H9 (cell line): ENCODE measurements around the gene HAUS2. TPM values are rescaled to one million over a fixed set of nuclear protein-coding genes. Genes with fewer than 3 reads are reported as not detected.

Experiments used
- DNase-seq: peaks from one replicate; pipeline ENCODE4 v3.0.0-alpha.2; 2017
- H2AFZ ChIP-seq: one replicate; pipeline ENCODE4 v1.6.1; 2013; ENCODE audit warnings: mild to moderate bottlenecking, low read length, control low read depth, moderate library complexity
- H2AK5ac ChIP-seq: 2 replicates; pipeline ENCODE4 v1.6.1; 2013; ENCODE audit warnings: low read length, control low read depth, mixed read lengths; ENCODE audit not compliant: insufficient read length
- H2BK120ac ChIP-seq: one replicate; pipeline ENCODE4 v1.6.1; 2013; ENCODE audit warnings: low read depth, mild to moderate bottlenecking, low read length, control low read depth, inconsistent platforms; ENCODE audit not compliant: poor library complexity, severe bottlenecking
- H2BK12ac ChIP-seq: 2 replicates; pipeline ENCODE4 v1.6.1; 2013; ENCODE audit warnings: low read length, control low read depth, mixed read lengths, low read depth; ENCODE audit not compliant: insufficient read length
- H2BK15ac ChIP-seq: 2 replicates; pipeline ENCODE4 v1.6.1; 2013; ENCODE audit warnings: low read depth, low read length, control low read depth
- H2BK20ac ChIP-seq: one replicate; pipeline ENCODE4 v1.6.1; 2013; ENCODE audit warnings: low read depth, mild to moderate bottlenecking, low read length, control low read depth, inconsistent platforms; ENCODE audit not compliant: poor library complexity, severe bottlenecking
- H2BK5ac ChIP-seq: 2 replicates; pipeline ENCODE4 v1.6.1; 2013; ENCODE audit warnings: low read length, control low read depth, mixed read lengths; ENCODE audit not compliant: insufficient read length
- H3K14ac ChIP-seq: 2 replicates; pipeline ENCODE4 v1.6.1; 2013; ENCODE audit warnings: low read length, control low read depth; ENCODE audit not compliant: insufficient read depth
- H3K18ac ChIP-seq: 2 replicates; pipeline ENCODE4 v1.6.1; 2013; ENCODE audit warnings: low read depth, mild to moderate bottlenecking, mixed read lengths, low read length, control low read depth; ENCODE audit not compliant: insufficient read length
- H3K23ac ChIP-seq: 2 replicates; pipeline ENCODE4 v1.6.1; 2013; ENCODE audit warnings: low read length, control low read depth, mixed read lengths, low read depth; ENCODE audit not compliant: insufficient read length
- H3K23me2 ChIP-seq: 2 replicates; pipeline ENCODE4 v1.6.1; 2013; ENCODE audit warnings: low read depth, mild to moderate bottlenecking, mixed read lengths, low read length, control low read depth; ENCODE audit not compliant: insufficient read length, poor library complexity, severe bottlenecking
- H3K27ac ChIP-seq: 2 replicates; pipeline ENCODE4 v1.5.1; 2013; ENCODE audit warnings: low read length, control low read depth, mixed read lengths, low read depth; ENCODE audit not compliant: insufficient read length
- H3K27me3 ChIP-seq: 2 replicates; pipeline ENCODE4 v1.6.1; 2013; ENCODE audit warnings: low read length, control low read depth, inconsistent platforms; ENCODE audit not compliant: insufficient read depth
- H3K4ac ChIP-seq: 2 replicates; pipeline ENCODE4 v1.6.1; 2013; ENCODE audit warnings: low read depth, mild to moderate bottlenecking, control low read depth, inconsistent platforms, low read length, moderate library complexity
- H3K4me1 ChIP-seq: 2 replicates; pipeline ENCODE4 v1.6.1; 2013; ENCODE audit warnings: low read length, control low read depth, inconsistent platforms; ENCODE audit not compliant: insufficient read depth
- H3K4me2 ChIP-seq: 2 replicates; pipeline ENCODE4 v1.6.1; 2013; ENCODE audit warnings: low read length, control low read depth, mixed read lengths; ENCODE audit not compliant: insufficient read length, insufficient read depth
- H3K56ac ChIP-seq: 2 replicates; pipeline ENCODE4 v1.6.1; 2013; ENCODE audit warnings: low read depth, mild to moderate bottlenecking, mixed read lengths, low read length, control low read depth; ENCODE audit not compliant: insufficient read length
- H3K79me1 ChIP-seq: 2 replicates; pipeline ENCODE4 v1.6.1; 2013; ENCODE audit warnings: low read depth, mild to moderate bottlenecking, moderate library complexity, low read length, control low read depth, inconsistent platforms; ENCODE audit not compliant: insufficient read depth, poor library complexity, severe bottlenecking
- H3K79me2 ChIP-seq: 2 replicates; pipeline ENCODE4 v1.6.1; 2013; ENCODE audit warnings: low read length, control low read depth, inconsistent platforms; ENCODE audit not compliant: insufficient read depth
- H3K9ac ChIP-seq: 2 replicates; pipeline ENCODE4 v1.6.1; 2013; ENCODE audit warnings: low read length, control low read depth, mixed read lengths; ENCODE audit not compliant: insufficient read length; ENCODE audit errors: extremely low read depth
- H3K9me3 ChIP-seq: one replicate; pipeline ENCODE4 v1.6.1; 2013; ENCODE audit warnings: low read depth, low read length, inconsistent platforms; ENCODE audit not compliant: control insufficient read depth
- H3T11ph ChIP-seq: one replicate; pipeline ENCODE4 v1.6.1; 2013; ENCODE audit warnings: mild to moderate bottlenecking, low read length, control low read depth, inconsistent platforms
- H4K20me1 ChIP-seq: one replicate; pipeline ENCODE4 v1.6.1; 2013; ENCODE audit not compliant: control insufficient read depth, insufficient read length, insufficient read depth
- H4K5ac ChIP-seq: 2 replicates; pipeline ENCODE4 v1.6.1; 2013; ENCODE audit warnings: low read depth, mild to moderate bottlenecking, mixed read lengths, low read length, control low read depth; ENCODE audit not compliant: insufficient read length
- H4K8ac ChIP-seq: replicated peaks from 2 replicates; pipeline ENCODE4 v1.6.1; 2013; ENCODE audit warnings: low read length, control low read depth, mixed read lengths, low read depth; ENCODE audit not compliant: insufficient read length
- H4K91ac ChIP-seq: 2 replicates; pipeline ENCODE4 v1.6.1; 2013; ENCODE audit warnings: low read depth, mild to moderate bottlenecking, moderate library complexity, mixed read lengths, low read length, control low read depth; ENCODE audit not compliant: insufficient read length
- H3K27ac Mint-ChIP-seq, 3 experiments: 2 replicates in 2 of 3; 3 replicates in 1 of 3; pipeline ENCODE4 v1.8.0; 2020 to 2021; ENCODE audit warnings: mixed read lengths in 3 of 3, mild to moderate bottlenecking in 1 of 3, moderate library complexity in 1 of 3
- H3K27me3 Mint-ChIP-seq: 2 replicates; pipeline ENCODE4 v1.8.0; 2021; ENCODE audit warnings: low read depth, mild to moderate bottlenecking, moderate library complexity, mixed read lengths
- H3K36me3 Mint-ChIP-seq, 3 experiments: 2 replicates in 2 of 3; 3 replicates in 1 of 3; pipeline ENCODE4 v1.8.0; 2020 to 2021; ENCODE audit warnings: low read depth in 3 of 3, mixed read lengths in 3 of 3; ENCODE audit not compliant: insufficient read depth in 1 of 3
- H3K4me1 Mint-ChIP-seq, 2 experiments: 2 replicates each; pipeline ENCODE4 v1.8.0; 2020; ENCODE audit warnings: mixed read lengths in 2 of 2
- H3K4me3 Mint-ChIP-seq, 2 experiments: 2 replicates in 1 of 2; 3 replicates in 1 of 2; pipeline ENCODE4 v1.8.0; 2020 to 2021; ENCODE audit warnings: mild to moderate bottlenecking in 2 of 2, mixed read lengths in 2 of 2, moderate library complexity in 1 of 2
- H3K9me3 Mint-ChIP-seq, 2 experiments: 2 replicates in 1 of 2; 3 replicates in 1 of 2; pipeline ENCODE4 v1.8.0; 2020; ENCODE audit warnings: mild to moderate bottlenecking in 2 of 2, mixed read lengths in 2 of 2, moderate library complexity in 1 of 2
- CTCF ChIP-seq: fragments of 200-600 bp; sonication (generic); conservative IDR thresholded peaks from 3 replicates; pipeline ENCODE4 v1.8.0; 2021; ENCODE audit warnings: antibody characterized with exemption, mild to moderate bottlenecking
- WGBS: extraction: QIAGEN DNeasy Blood & Tissue Kit; methylation state at CpG from one replicate; pipeline ENCODE4 v1.1.7; 2013; ENCODE audit warnings: missing lambda C conversion rate, low lambda C conversion rate, mixed read lengths; ENCODE audit not compliant: insufficient read length; ENCODE audit errors: extremely low coverage; 5-methylcytosine and 5-hydroxymethylcytosine counted together
- long read RNA-seq: library from polyadenylated mRNA; unstranded; transcript quantifications from one replicate; pipeline ENCODE4 v2.0.0, GENCODE V29; 2020
- total RNA-seq: library from RNA; stranded (reverse); gene quantifications from 2 replicates; pipeline ENCODE4 v1.2.1, GENCODE V29; 2021

HAUS2 gene
- 42.5 and 42.8 TPM in 2 replicates for total RNA-seq
- long read RNA-seq, transcript HAUS2-201 (6 exons, 3,949 nt): major isoform, 29 of 56 reads
- long read RNA-seq, transcript HAUS2-205 (7 exons, 626 nt): minor isoform, 7 of 56 reads
- long read RNA-seq, partial matches to known transcripts: 2 of 56 reads
- long read RNA-seq, other reads (novel, unspliced or antisense): 8 of 56 reads

- peak within 1 kb of the TSS; percentile 90 to 99 (median 98) for H3K27ac Mint-ChIP-seq
- Histone ChIP-seq H3K23me2 (peaks cover 5% of the 10 kb centered on the region), H3K9ac (peak within 1 kb of the TSS; percentile 89), H3K27me3 (no peaks in the 10 kb centered on the region), H4K20me1 (no peaks in the 10 kb centered on the region), H2AK5ac (no peak within 1 kb of the TSS), H4K91ac (no peak within 1 kb of the TSS), H3K14ac (peak within 1 kb of the TSS; percentile 98; the same call in 1 of the 2 replicates), H3K79me1 (no peaks in the 10 kb centered on the region), H3T11ph (no peak within 1 kb of the TSS), H2BK5ac (peak within 1 kb of the TSS; percentile 24), H4K8ac (no peak within 1 kb of the TSS), H3K4me2 (peak within 1 kb of the TSS; percentile 95), H3K79me2 (peaks cover 5% of the 10 kb centered on the region; the same call in 1 of the 2 replicates), H2BK120ac (no peak within 1 kb of the TSS), H2BK20ac (no peak within 1 kb of the TSS), H3K23ac (no peak within 1 kb of the TSS), H4K5ac (peak within 1 kb of the TSS; percentile 65), H2AFZ (peak within 1 kb of the TSS; percentile 11), H3K9me3 (no peaks in the 10 kb centered on the region), H3K27ac (no peak within 1 kb of the TSS), H3K4me1 (no peaks in the 10 kb centered on the region), H3K4ac (no peak within 1 kb of the TSS), H3K56ac (no peak within 1 kb of the TSS), H2BK12ac (no peak within 1 kb of the TSS), H3K18ac (peak within 1 kb of the TSS; percentile 82), H2BK15ac (no peak within 1 kb of the TSS)
- no peak for TF ChIP-seq CTCF
- H3K4me3 Mint-ChIP-seq: peak within 1 kb of the TSS; percentile 90 to 97
- WGBS: no CpG with 5 or more reads among the region's 71 CpGs
- H3K27me3 Mint-ChIP-seq: no peaks in the 10 kb centered on the region; the same call in 1 of the 2 replicates
- DNase-seq: peak; percentile 92
- H3K9me3 Mint-ChIP-seq: no peaks in the 10 kb centered on the region
- H3K36me3 Mint-ChIP-seq: peaks cover 0 to 17% (median 4%) of the 10 kb centered on the region in 3 experiments; a peak in 5 of 7 replicates
- H3K4me1 Mint-ChIP-seq: peaks cover 15 to 16% of the 10 kb centered on the region in 2 experiments
These were observed at the start of gene HAUS2, which contains the start of gene LRRC57 for GRCh38 chr15:42548249-42549031. Gene HAUS2, plus strand, starts transcription at chr15:42548838. Its CDS starts 35 bp downstream, at chr15:42548873. Gene LRRC57, minus strand, starts transcription at chr15:42548793. Its CDS starts 359 bp downstream, at chr15:42548434.
